HG02798 (cell line): Measurements from ENCODE around the gene PCSK6.
"Not testable (repeated sequence)": the region's sequence is repeated elsewhere in the genome, so short reads cannot be mapped to it uniquely, and the experiment has no call there.

Experiments
- ATAC-seq: cut with Tn5 transposase; IDR thresholded peaks from one replicate; pipeline ENCODE4 v1.9.1; 2021; ENCODE audit warnings: mild to moderate bottlenecking; ENCODE audit not compliant: unreplicated experiment, poor library complexity

Gene PCSK6

GRCh38 chr15:101348643-101349042 is 140.9 kb downstream of the PCSK6 start:
- ATAC-seq, result no peak

- ATAC-seq, result no peak
Observed at GRCh38 chr15:101348015-101348414, 141.5 kb downstream of the PCSK6 start.

- no peak for ATAC-seq
Observed at GRCh38 chr15:101347454-101347853, 142.1 kb downstream of the PCSK6 start.

DNA sequence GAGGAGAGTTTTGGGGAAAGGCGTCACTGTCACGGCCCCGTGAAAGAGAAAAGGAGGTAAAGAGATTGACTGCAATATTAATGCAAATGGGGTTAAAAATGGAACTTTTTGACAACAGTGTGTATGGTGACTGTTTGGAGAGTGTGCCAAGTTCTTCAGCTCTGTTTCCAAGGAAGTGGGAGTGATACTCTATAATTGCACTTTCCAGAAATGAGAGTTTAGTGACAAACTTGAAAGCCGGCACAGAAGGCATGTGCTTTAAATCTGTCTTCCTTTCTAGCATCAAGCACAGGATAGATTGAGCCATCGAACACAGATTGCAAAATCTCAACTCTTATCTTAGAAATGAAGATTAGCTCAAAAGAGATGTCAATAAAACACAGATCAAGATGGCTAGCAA is 142.6 kb downstream of the PCSK6 start:
- no peak for ATAC-seq

DNA sequence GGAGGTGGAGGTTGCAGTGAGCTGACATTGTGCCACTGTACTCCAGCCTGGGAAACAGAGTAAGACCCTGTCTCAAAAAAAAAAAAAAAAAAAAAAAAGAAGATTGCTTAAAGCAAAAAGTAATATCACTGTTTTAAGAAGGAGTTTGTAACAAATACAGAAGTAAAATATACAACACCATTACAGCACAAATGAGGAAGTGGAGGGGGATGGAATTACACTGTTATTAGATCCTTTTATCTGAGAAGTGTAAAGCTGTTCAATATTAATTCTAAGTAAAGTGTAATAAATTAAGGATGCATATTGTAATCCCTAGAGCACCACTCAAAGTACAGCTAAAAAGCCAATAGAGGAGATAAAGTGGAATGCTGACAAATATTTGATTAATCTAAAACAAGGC is 147.5 kb downstream of the PCSK6 start:
- no peak for ATAC-seq

- no peak for ATAC-seq
Observed at GRCh38 chr15:101338502-101339057, 150.9 kb downstream of the PCSK6 start.

DNA sequence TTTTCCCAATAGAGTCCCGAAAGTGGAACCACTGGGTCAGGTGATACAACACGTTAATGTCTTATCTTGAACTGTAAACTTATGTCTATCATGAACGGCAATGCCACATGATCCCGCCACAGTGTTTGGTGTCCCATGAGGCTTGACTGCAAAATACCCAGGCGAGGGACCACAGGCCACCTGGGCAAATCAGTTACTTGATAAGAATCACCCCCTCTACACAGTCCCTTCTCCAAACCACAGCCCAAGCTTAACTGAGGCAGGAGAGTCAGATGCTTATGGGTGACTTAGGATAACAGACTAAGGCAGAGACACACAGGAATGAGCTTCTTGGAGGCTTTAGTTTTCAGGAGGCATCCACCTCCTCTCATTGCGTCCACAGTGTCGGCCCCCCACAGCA is 151.5 kb downstream of the PCSK6 start:
- no peak for ATAC-seq

DNA sequence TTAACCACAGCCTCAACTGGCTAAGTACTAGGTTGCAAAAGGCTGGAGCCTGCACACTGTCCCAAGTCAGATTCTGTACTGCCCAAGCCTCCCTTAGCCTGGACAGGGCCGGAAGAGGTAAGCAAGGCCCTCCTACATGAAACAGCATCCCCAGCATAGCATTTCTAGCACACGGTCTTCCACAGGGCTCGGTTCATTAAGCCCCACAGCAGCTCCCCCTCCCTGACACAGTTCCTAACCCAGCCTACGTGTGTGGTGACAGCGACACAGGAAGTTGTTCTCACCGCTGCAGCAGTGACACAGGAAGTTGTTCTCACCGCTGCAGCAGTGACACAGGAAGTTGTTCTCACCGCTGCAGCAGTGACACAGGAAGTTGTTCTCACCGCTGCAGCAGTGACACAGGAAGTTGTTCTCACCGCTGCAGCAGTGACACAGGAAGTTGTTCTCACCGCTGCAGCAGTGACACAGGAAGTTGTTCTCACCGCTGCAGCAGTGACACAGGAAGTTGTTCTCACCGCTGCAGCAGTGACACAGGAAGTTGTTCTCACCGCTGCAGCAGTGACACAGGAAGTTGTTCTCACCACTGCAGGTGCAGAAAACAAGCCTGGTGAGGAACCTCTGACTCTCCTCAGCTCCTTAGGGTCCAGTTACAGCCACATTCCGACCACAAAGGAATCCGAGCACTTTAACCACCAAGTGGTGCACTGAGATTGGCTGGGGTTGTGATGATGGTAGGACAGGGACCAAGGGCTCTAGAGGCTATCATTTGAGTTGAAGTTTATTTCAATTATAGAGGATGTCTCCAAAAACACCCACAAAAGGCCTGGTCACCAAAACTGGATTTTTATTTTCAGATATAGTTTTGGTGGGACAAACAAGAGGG is 155.4 kb downstream of the PCSK6 start:
- not testable (repeated sequence) for ATAC-seq

DNA sequence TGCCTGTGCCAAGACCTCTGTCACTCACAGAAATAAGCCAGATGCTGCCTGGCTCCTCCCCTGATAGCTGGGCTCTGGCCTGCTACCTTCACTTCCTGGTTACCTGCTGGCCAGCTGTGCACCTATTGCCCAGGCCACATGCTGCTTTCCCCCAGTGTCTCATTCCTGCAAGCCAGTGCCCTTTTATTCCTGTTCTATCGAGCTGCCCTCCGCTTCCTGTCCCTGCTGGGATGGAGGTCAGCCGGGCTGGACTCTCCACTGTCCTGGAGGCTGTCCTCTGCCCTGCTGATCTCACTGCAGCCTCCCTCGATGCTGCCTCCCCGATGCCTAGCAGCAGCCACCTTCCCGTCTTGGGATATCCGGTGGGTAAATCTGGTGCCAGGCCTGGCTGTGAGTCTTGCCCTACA is 157.4 kb downstream of the PCSK6 start:
- no peak for ATAC-seq

- no peak for ATAC-seq
Observed at GRCh38 chr15:101329867-101330380, 159.6 kb downstream of the PCSK6 start.

- no peak for ATAC-seq
Observed at GRCh38 chr15:101329309-101329863, 160.1 kb downstream of the PCSK6 start.

DNA sequence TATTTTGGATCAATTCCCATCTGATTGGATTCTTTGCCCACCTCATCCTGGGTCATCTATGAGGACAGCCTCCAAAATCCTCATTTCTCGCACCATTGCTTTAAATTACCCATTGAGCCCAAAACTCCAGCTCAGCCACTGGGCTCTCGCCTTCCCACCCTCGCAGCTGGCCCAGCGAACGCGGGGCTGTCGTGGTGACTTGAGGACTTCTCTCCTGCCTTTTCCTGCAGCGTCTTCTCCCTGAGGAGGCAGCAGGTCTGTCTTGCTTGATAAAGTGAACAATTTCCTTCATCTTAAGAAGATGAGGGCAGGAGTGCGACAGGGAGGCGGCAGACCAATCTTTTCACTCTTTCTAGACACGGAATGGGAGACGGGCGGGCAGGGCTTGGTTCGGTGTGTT is 161.5 kb downstream of the PCSK6 start:
- ATAC-seq, result no peak

GRCh38 chr15:101327147-101327740 is 162.3 kb downstream of the PCSK6 start:
- ATAC-seq, result no peak

GRCh38 chr15:101326462-101327146 is 162.9 kb downstream of the PCSK6 start:
- ATAC-seq, result no peak

GRCh38 chr15:101326026-101326315 is 163.5 kb downstream of the PCSK6 start:
- ATAC-seq, result no peak

DNA sequence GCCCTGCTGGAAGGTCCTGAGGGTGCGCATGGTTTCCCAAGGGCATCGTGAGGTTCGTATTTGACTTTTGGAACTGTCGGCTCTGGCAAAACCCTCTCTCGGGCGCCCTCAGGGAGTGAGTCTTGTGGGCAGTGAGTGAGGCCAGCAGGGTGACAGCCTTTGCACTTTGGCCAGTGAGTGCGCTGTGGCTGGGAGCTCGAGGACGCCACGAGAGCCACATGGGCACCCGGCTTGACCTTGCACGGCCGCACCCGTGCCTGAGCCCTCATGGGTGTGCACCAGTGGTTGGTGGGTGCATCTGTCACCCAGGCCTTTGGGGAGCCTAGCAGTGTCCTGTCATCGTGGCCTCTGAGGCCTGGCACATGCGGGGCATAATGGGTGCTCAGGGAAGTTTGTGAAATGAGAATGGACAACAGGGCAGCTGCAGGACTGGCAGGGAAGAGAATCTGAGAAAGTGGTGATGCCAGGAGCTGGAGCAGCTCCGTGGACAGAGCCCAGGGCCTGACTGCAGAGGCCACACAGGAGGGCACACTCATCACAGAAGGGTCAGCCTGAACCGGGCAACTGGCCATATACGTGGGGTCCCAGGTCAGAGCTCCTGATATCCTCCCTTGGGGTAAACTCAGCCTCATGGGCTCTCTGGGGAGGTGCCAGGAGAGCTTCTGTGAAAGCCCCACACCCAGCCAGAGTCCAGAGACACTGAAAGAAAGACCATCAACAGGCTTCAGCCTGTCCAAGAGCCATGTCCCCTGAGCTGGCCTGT is 164.1 kb downstream of the PCSK6 start:
- ATAC-seq, result no peak

- no peak for ATAC-seq
Observed at GRCh38 chr15:101324524-101325177, 164.9 kb downstream of the PCSK6 start.

- no peak for ATAC-seq
Observed at GRCh38 chr15:101323793-101324523, 165.5 kb downstream of the PCSK6 start.
